ENCODE measurements around the gene MS4A6A. TPM values are rescaled to one million over a fixed set of nuclear protein-coding genes. Genes with fewer than 3 reads are reported as not detected.
"Not testable (repeated sequence)": the region's sequence is repeated elsewhere in the genome, so short reads cannot be mapped to it uniquely, and the experiment has no call there.

MS4A6A gene
- total and polyA plus RNA-seq, 7 experiments from 2014 or later: 0.28 to 151 (median 7.5) TPM; not detected in 1

GRCh38 chr11:60133917-60134316 lies 49.0 kb downstream of the MS4A6A start:
- no peak for DNase-seq
- ChIA-PET POLR2A (no interaction called here), CTCF (no interaction called here)
- H3K4me3 ChIP-seq (ENCODE audit: low read length): no peak overlapping the region
- H3K27me3 Mint-ChIP-seq: peaks cover 4 to 21% (median 17%) of the 10 kb centered on the region in 5 donors
- H3K27ac Mint-ChIP-seq: no peak overlapping the region
- H3K4me1 Mint-ChIP-seq: peaks cover 0 to 1% (median 0%) of the 10 kb centered on the region in 7 donors
- no peak overlapping the region for H3K4me3 Mint-ChIP-seq
- H3K36me3 ChIP-seq (ENCODE audit: control insufficient read depth in 2 of 3, insufficient read depth in 3 of 3, low read length in 3 of 3): no peaks in the 10 kb centered on the region
- H3K27me3 ChIP-seq (ENCODE audit: control insufficient read depth in 2 of 2, insufficient read depth in 2 of 2, low read length in 2 of 2): no peaks in the 10 kb centered on the region
- H3K4me1 ChIP-seq (ENCODE audit: control insufficient read depth in 2 of 2, insufficient read depth in 2 of 2, low read length in 2 of 2): no peaks in the 10 kb centered on the region
- H3K36me3 Mint-ChIP-seq: peaks cover 0 to 3% (median 0%) of the 10 kb centered on the region in 5 donors
- no peak for ATAC-seq
- peaks cover 0 to 4% (median 0%) of the 10 kb centered on the region in 3 experiments for H3K9me3 ChIP-seq (ENCODE audit: control insufficient read depth in 2 of 3, low read length in 3 of 3)
- peaks cover 0 to 25% (median 10%) of the 10 kb centered on the region in 11 donors for H3K9me3 Mint-ChIP-seq
- H3K27ac ChIP-seq (ENCODE audit: low read depth, low read length): no peak overlapping the region
- intact Hi-C loops (cut with micrococcal nuclease): no loop called here

- Mint-ChIP-seq H3K27me3 (peaks cover 2 to 15% (median 13%) of the 10 kb centered on the region in 5 donors), H3K4me1 (peaks cover 0 to 3% (median 0%) of the 10 kb centered on the region in 7 donors), H3K4me3 (no peak overlapping the region), H3K36me3 (peaks cover 0 to 3% (median 0%) of the 10 kb centered on the region in 5 donors), H3K27ac (no peak overlapping the region), H3K9me3 (peaks cover 0 to 24% (median 9%) of the 10 kb centered on the region in 11 donors)
- Histone ChIP-seq H3K4me1 (ENCODE audit: control insufficient read depth in 2 of 2, insufficient read depth in 2 of 2, low read length in 2 of 2) (no peaks in the 10 kb centered on the region), H3K9me3 (ENCODE audit: control insufficient read depth in 2 of 3, low read length in 3 of 3) (peaks cover 0 to 4% (median 0%) of the 10 kb centered on the region in 3 experiments), H3K27me3 (ENCODE audit: control insufficient read depth in 2 of 2, insufficient read depth in 2 of 2, low read length in 2 of 2) (no peaks in the 10 kb centered on the region), H3K4me3 (ENCODE audit: low read length) (no peak overlapping the region), H3K36me3 (ENCODE audit: control insufficient read depth in 2 of 3, insufficient read depth in 3 of 3, low read length in 3 of 3) (no peaks in the 10 kb centered on the region), H3K27ac (ENCODE audit: low read depth, low read length) (no peak overlapping the region)
- POLR2A ChIA-PET: no interaction called here
- intact Hi-C loops (cut with micrococcal nuclease): no loop called here
- CTCF ChIA-PET: no interaction called here
- ATAC-seq: no peak
- no peak for DNase-seq
Measured at GRCh38 chr11:60131912-60132311, 51.0 kb downstream of the MS4A6A start.

- no peaks in the 10 kb centered on the region for H3K9me3 ChIP-seq (ENCODE audit: control insufficient read depth in 2 of 3, low read length in 3 of 3)
- H3K9me3 Mint-ChIP-seq: peaks cover 0 to 17% (median 6%) of the 10 kb centered on the region in 11 donors
- H3K4me3 Mint-ChIP-seq: no peak overlapping the region
- intact Hi-C loops (cut with micrococcal nuclease): loop anchor here in 1 of 2 donors (1.0 kb wide), 1 partner anchor 307 kb away; no protein-coding TSS in a partner anchor
- no peak overlapping the region for H3K4me3 ChIP-seq (ENCODE audit: low read length)
- ATAC-seq: no peak
- ChIA-PET POLR2A (no interaction called here), CTCF (no interaction called here)
- H3K4me1 ChIP-seq (ENCODE audit: control insufficient read depth in 2 of 2, insufficient read depth in 2 of 2, low read length in 2 of 2): no peaks in the 10 kb centered on the region
- H3K36me3 ChIP-seq (ENCODE audit: control insufficient read depth in 2 of 3, insufficient read depth in 3 of 3, low read length in 3 of 3): no peaks in the 10 kb centered on the region
- H3K27me3 ChIP-seq (ENCODE audit: control insufficient read depth in 2 of 2, insufficient read depth in 2 of 2, low read length in 2 of 2): no peaks in the 10 kb centered on the region
- no peak overlapping the region for H3K27ac Mint-ChIP-seq
- no peak overlapping the region for H3K27ac ChIP-seq (ENCODE audit: low read depth, low read length)
- DNase-seq: peak in 1 of 9 donors; percentile 8
- H3K36me3 Mint-ChIP-seq: peaks cover 0 to 3% (median 0%) of the 10 kb centered on the region in 5 donors
- peaks cover 0 to 3% (median 0%) of the 10 kb centered on the region in 7 donors for H3K4me1 Mint-ChIP-seq
- peaks cover 0 to 13% (median 8%) of the 10 kb centered on the region in 5 donors for H3K27me3 Mint-ChIP-seq
Measured at GRCh38 chr11:60130496-60130895, 52.4 kb downstream of the MS4A6A start.

GRCh38 chr11:60129853-60130252 lies 53.0 kb downstream of the MS4A6A start:
- H3K36me3 ChIP-seq (ENCODE audit: control insufficient read depth in 2 of 3, insufficient read depth in 3 of 3, low read length in 3 of 3): no peaks in the 10 kb centered on the region
- no peak overlapping the region for H3K27ac ChIP-seq (ENCODE audit: low read depth, low read length)
- Mint-ChIP-seq H3K27ac (no peak overlapping the region), H3K4me1 (peaks cover 0 to 3% (median 0%) of the 10 kb centered on the region in 7 donors), H3K4me3 (no peak overlapping the region), H3K36me3 (peaks cover 0 to 3% (median 0%) of the 10 kb centered on the region in 5 donors), H3K27me3 (peaks cover 0 to 13% (median 8%) of the 10 kb centered on the region in 5 donors), H3K9me3 (peaks cover 0 to 17% (median 6%) of the 10 kb centered on the region in 11 donors)
- ATAC-seq: no peak
- no peaks in the 10 kb centered on the region for H3K4me1 ChIP-seq (ENCODE audit: control insufficient read depth in 2 of 2, insufficient read depth in 2 of 2, low read length in 2 of 2)
- no peak for DNase-seq
- no peaks in the 10 kb centered on the region for H3K27me3 ChIP-seq (ENCODE audit: control insufficient read depth in 2 of 2, insufficient read depth in 2 of 2, low read length in 2 of 2)
- ChIA-PET CTCF (no interaction called here), POLR2A (no interaction called here)
- no peaks in the 10 kb centered on the region for H3K9me3 ChIP-seq (ENCODE audit: control insufficient read depth in 2 of 3, low read length in 3 of 3)
- no peak overlapping the region for H3K4me3 ChIP-seq (ENCODE audit: low read length)
- intact Hi-C loops (cut with micrococcal nuclease): loop anchor here in 1 of 2 donors (1.0 kb wide), 1 partner anchor 307 kb away; no protein-coding TSS in a partner anchor

GRCh38 chr11:60128866-60129265 lies 54.0 kb downstream of the MS4A6A start:
- POLR2A ChIA-PET; H3K27me3 ChIP-seq (ENCODE audit: control insufficient read depth in 2 of 2, insufficient read depth in 2 of 2, low read length in 2 of 2); H3K4me3 Mint-ChIP-seq; ATAC-seq; H3K4me1 Mint-ChIP-seq; H3K27ac ChIP-seq (ENCODE audit: low read depth, low read length); H3K4me1 ChIP-seq (ENCODE audit: control insufficient read depth in 2 of 2, insufficient read depth in 2 of 2, low read length in 2 of 2); H3K36me3 ChIP-seq (ENCODE audit: control insufficient read depth in 2 of 3, insufficient read depth in 3 of 3, low read length in 3 of 3); H3K9me3 ChIP-seq (ENCODE audit: control insufficient read depth in 2 of 3, low read length in 3 of 3); DNase-seq; H3K9me3 Mint-ChIP-seq; H3K27ac Mint-ChIP-seq; CTCF ChIA-PET; intact Hi-C loops (cut with micrococcal nuclease); H3K36me3 Mint-ChIP-seq; H3K4me3 ChIP-seq (ENCODE audit: low read length): not testable (repeated sequence)
- H3K27me3 Mint-ChIP-seq: peaks cover 0 to 13% (median 11%) of the 10 kb centered on the region in 5 donors

- DNase-seq (no peak), ATAC-seq (no peak)
- intact Hi-C loops (cut with micrococcal nuclease): no loop called here
- H3K36me3 Mint-ChIP-seq: no peaks in the 10 kb centered on the region
- Histone ChIP-seq H3K4me1 (ENCODE audit: control insufficient read depth in 2 of 2, insufficient read depth in 2 of 2, low read length in 2 of 2) (no peaks in the 10 kb centered on the region), H3K4me3 (ENCODE audit: low read length) (no peak overlapping the region), H3K36me3 (ENCODE audit: control insufficient read depth in 2 of 3, insufficient read depth in 3 of 3, low read length in 3 of 3) (no peaks in the 10 kb centered on the region), H3K9me3 (ENCODE audit: control insufficient read depth in 2 of 3, low read length in 3 of 3) (no peaks in the 10 kb centered on the region), H3K27ac (ENCODE audit: low read depth, low read length) (no peak overlapping the region), H3K27me3 (ENCODE audit: control insufficient read depth in 2 of 2, insufficient read depth in 2 of 2, low read length in 2 of 2) (no peaks in the 10 kb centered on the region)
- H3K4me1 Mint-ChIP-seq: peaks cover 0 to 2% (median 0%) of the 10 kb centered on the region in 7 donors
- no peak overlapping the region for H3K27ac Mint-ChIP-seq
- POLR2A ChIA-PET: no interaction called here
- H3K4me3 Mint-ChIP-seq: no peak overlapping the region
- CTCF ChIA-PET: no interaction called here
- H3K9me3 Mint-ChIP-seq: peaks cover 0 to 5% (median 2%) of the 10 kb centered on the region in 11 donors
- H3K27me3 Mint-ChIP-seq: peaks cover 0 to 16% (median 8%) of the 10 kb centered on the region in 5 donors
Measured at GRCh38 chr11:60128376-60128775, 54.5 kb downstream of the MS4A6A start.

GRCh38 chr11:60127311-60127811 lies 55.5 kb downstream of the MS4A6A start:
- H3K4me3 ChIP-seq (ENCODE audit: low read length): no peak overlapping the region
- H3K4me1 ChIP-seq (ENCODE audit: control insufficient read depth in 2 of 2, insufficient read depth in 2 of 2, low read length in 2 of 2): no peaks in the 10 kb centered on the region
- ATAC-seq (no peak), DNase-seq (no peak)
- CTCF ChIA-PET: no interaction called here
- H3K27me3 ChIP-seq (ENCODE audit: control insufficient read depth in 2 of 2, insufficient read depth in 2 of 2, low read length in 2 of 2): no peaks in the 10 kb centered on the region
- no peaks in the 10 kb centered on the region for H3K9me3 ChIP-seq (ENCODE audit: control insufficient read depth in 2 of 3, low read length in 3 of 3)
- Mint-ChIP-seq H3K4me3 (no peak overlapping the region), H3K9me3 (peaks cover 0 to 2% (median 0%) of the 10 kb centered on the region in 11 donors), H3K36me3 (no peaks in the 10 kb centered on the region), H3K27ac (no peak overlapping the region), H3K27me3 (peaks cover 0 to 15% (median 11%) of the 10 kb centered on the region in 5 donors), H3K4me1 (peaks cover 0 to 2% (median 0%) of the 10 kb centered on the region in 7 donors)
- intact Hi-C loops (cut with micrococcal nuclease): no loop called here
- POLR2A ChIA-PET: no interaction called here
- no peak overlapping the region for H3K27ac ChIP-seq (ENCODE audit: low read depth, low read length)
- H3K36me3 ChIP-seq (ENCODE audit: control insufficient read depth in 2 of 3, insufficient read depth in 3 of 3, low read length in 3 of 3): no peaks in the 10 kb centered on the region

All from naive thymus-derived CD4-positive, alpha-beta T cell (primary cell).